Natural killer cell (primary cell): Measurements from ENCODE around the gene GTF2I. TPM values are rescaled to one million over a fixed set of nuclear protein-coding genes. Genes with fewer than 3 reads are reported as not detected.

Source experiments
- ATAC-seq, 3 donors: fragments of 150-1000 bp in 2 of 3; fragments of 200-7000 bp in 1 of 3; cut with Tn5 transposase; 1 replicate in 1 of 3; 2 replicates in 2 of 3; pipeline ENCODE4 v1.10.0; 2021; ENCODE audit warnings: mild to moderate bottlenecking in 2 of 3, moderate library complexity in 2 of 3
- DNase-seq, 2 donors: peaks; one replicate each; pipeline versions ENCODE4 v3.0.0 to v3.0.0-alpha.2; 2013 to 2021; ENCODE audit warnings: mixed read lengths in 1 of 2
- H3K27ac ChIP-seq: one replicate; pipeline ENCODE4 v1.5.1; 2013; ENCODE audit warnings: mild to moderate bottlenecking, low read length
- H3K27me3 ChIP-seq: one replicate; pipeline ENCODE4 v1.6.1; 2013; ENCODE audit warnings: low read length; ENCODE audit not compliant: control insufficient read depth, insufficient read depth
- H3K36me3 ChIP-seq: one replicate; pipeline ENCODE4 v1.6.1; 2013; ENCODE audit warnings: low read length; ENCODE audit not compliant: control insufficient read depth, insufficient read depth
- H3K4me1 ChIP-seq: one replicate; pipeline ENCODE4 v1.6.1; 2013; ENCODE audit warnings: low read length; ENCODE audit not compliant: control insufficient read depth, insufficient read depth
- H3K4me3 ChIP-seq: one replicate; pipeline ENCODE4 v1.5.1; 2013; ENCODE audit warnings: low read length
- H3K9me3 ChIP-seq: one replicate; pipeline ENCODE4 v1.6.1; 2013; ENCODE audit warnings: low read length; ENCODE audit not compliant: control insufficient read depth, insufficient read depth
- H3K27ac Mint-ChIP-seq, 2 donors: one replicate each; pipeline ENCODE4 v1.8.0; 2022; ENCODE audit warnings: mild to moderate bottlenecking in 2 of 2, mixed read lengths in 2 of 2, moderate library complexity in 1 of 2
- H3K27me3 Mint-ChIP-seq, 2 donors: one replicate each; pipeline ENCODE4 v1.8.0; 2022; ENCODE audit warnings: low read depth in 2 of 2, mixed read lengths in 2 of 2
- H3K36me3 Mint-ChIP-seq: one replicate; pipeline ENCODE4 v1.8.0; 2022; ENCODE audit warnings: mixed read lengths
- H3K4me1 Mint-ChIP-seq, 2 donors: one replicate each; pipeline ENCODE4 v1.8.0; 2022; ENCODE audit warnings: mixed read lengths in 2 of 2
- H3K4me3 Mint-ChIP-seq: one replicate; pipeline ENCODE4 v1.8.0; 2022; ENCODE audit warnings: mild to moderate bottlenecking, moderate library complexity, mixed read lengths
- H3K9me3 Mint-ChIP-seq, 2 donors: one replicate each; pipeline ENCODE4 v1.8.0; 2022; ENCODE audit warnings: mixed read lengths in 2 of 2
- CTCF ChIP-seq: fragments of 200-600 bp; IDR thresholded peaks from one replicate; pipeline ENCODE4 v1.8.0; 2022; ENCODE audit warnings: antibody characterized with exemption
- WGBS: methylation state at CpG from one replicate; pipeline ENCODE4 v1.1.7; 2013; ENCODE audit warnings: missing lambda C conversion rate; ENCODE audit not compliant: insufficient coverage; 5-methylcytosine and 5-hydroxymethylcytosine counted together
- intact Hi-C: fragments of 100-400 bp; cut with micrococcal nuclease; formaldehyde crosslinking; loops from one replicate; pipeline ENCODE4 v1.14.2; 2022
- total RNA-seq, 4 donors: library from RNA; stranded (reverse); fragments of 120-200 nt in 1 of 4; gene quantifications; one replicate each; pipeline versions ENCODE4 v1.2.3 to v1.2.4, GENCODE V29; 2013 to 2022

Gene GTF2I
- total RNA-seq, 3 donors from 2014 or later (not counting 1 experiment from before 2014, with no cell fraction given) = 153 to 222 (median 188) TPM

- H3K4me3 Mint-ChIP-seq = no peak overlapping the region
- H3K4me3 ChIP-seq = no peak overlapping the region
These were observed 49.7 kb downstream of the GTF2I start for GRCh38 chr7:74707238-74707637.

GRCh38 chr7:74708569-74709275 lies 51.2 kb downstream of the GTF2I start:
- Histone ChIP-seq H3K4me1 (no peaks in the 10 kb centered on the region), H3K27ac (no peak overlapping the region), H3K4me3 (no peak overlapping the region), H3K27me3 (no peaks in the 10 kb centered on the region), H3K36me3 (peaks cover 70% of the 10 kb centered on the region), H3K9me3 (no peaks in the 10 kb centered on the region)
- no peak for TF ChIP-seq CTCF
- ATAC-seq (no peak), DNase-seq (no peak)
- intact Hi-C loops = no loop called here
- Mint-ChIP-seq H3K4me3 (no peak overlapping the region), H3K4me1 (no peaks in the 10 kb centered on the region), H3K27ac (peak overlapping the region in 1 of 2 donors; percentile 14), H3K27me3 (no peaks in the 10 kb centered on the region), H3K9me3 (peaks cover 0 to 2% of the 10 kb centered on the region in 2 donors), H3K36me3 (peaks cover 22% of the 10 kb centered on the region)
- WGBS = 97% methylated on average over 5 of the region's 7 CpGs

More at GRCh38 chr7:74707238-74707637, 49.7 kb downstream of the GTF2I start:
- DNase-seq (no peak), ATAC-seq (no peak)
- Mint-ChIP-seq H3K36me3 (peaks cover 10% of the 10 kb centered on the region), H3K27me3 (no peaks in the 10 kb centered on the region), H3K27ac (no peak overlapping the region), H3K9me3 (no peaks in the 10 kb centered on the region), H3K4me1 (no peaks in the 10 kb centered on the region)
- 97% methylated on average over 12 of the region's 12 CpGs for WGBS
- intact Hi-C loops = no loop called here
- no peak overlapping the region for H3K27ac ChIP-seq
- TF ChIP-seq CTCF = no peak
- no peaks in the 10 kb centered on the region for H3K27me3 ChIP-seq
- H3K9me3 ChIP-seq = no peaks in the 10 kb centered on the region
- peaks cover 67% of the 10 kb centered on the region for H3K36me3 ChIP-seq
- H3K4me1 ChIP-seq = no peaks in the 10 kb centered on the region

GRCh38 chr7:74709880-74710671 lies 52.6 kb downstream of the GTF2I start:
- Mint-ChIP-seq H3K4me3 (no peak overlapping the region), H3K9me3 (peaks cover 0 to 4% of the 10 kb centered on the region in 2 donors), H3K36me3 (peaks cover 30% of the 10 kb centered on the region), H3K4me1 (no peaks in the 10 kb centered on the region), H3K27ac (no peak overlapping the region), H3K27me3 (no peaks in the 10 kb centered on the region)
- no peaks in the 10 kb centered on the region for H3K4me1 ChIP-seq
- H3K4me3 ChIP-seq = no peak overlapping the region
- H3K27me3 ChIP-seq = no peaks in the 10 kb centered on the region
- H3K36me3 ChIP-seq = peaks cover 73% of the 10 kb centered on the region
- H3K9me3 ChIP-seq = no peaks in the 10 kb centered on the region
- H3K27ac ChIP-seq = no peak overlapping the region
- no peak for ATAC-seq
- no peak for DNase-seq
- 95% methylated on average over 10 of the region's 10 CpGs for WGBS
- intact Hi-C loops = no loop called here
- TF ChIP-seq CTCF = no peak
